ENCODE measurements around the gene TENT4A. TPM values are rescaled to one million over a fixed set of nuclear protein-coding genes. Genes with fewer than 3 reads are reported as not detected.

Gene TENT4A
- polyA plus RNA-seq, 1 experiment: 4.0 TPM

- TF ChIP-seq, protein P1, sequence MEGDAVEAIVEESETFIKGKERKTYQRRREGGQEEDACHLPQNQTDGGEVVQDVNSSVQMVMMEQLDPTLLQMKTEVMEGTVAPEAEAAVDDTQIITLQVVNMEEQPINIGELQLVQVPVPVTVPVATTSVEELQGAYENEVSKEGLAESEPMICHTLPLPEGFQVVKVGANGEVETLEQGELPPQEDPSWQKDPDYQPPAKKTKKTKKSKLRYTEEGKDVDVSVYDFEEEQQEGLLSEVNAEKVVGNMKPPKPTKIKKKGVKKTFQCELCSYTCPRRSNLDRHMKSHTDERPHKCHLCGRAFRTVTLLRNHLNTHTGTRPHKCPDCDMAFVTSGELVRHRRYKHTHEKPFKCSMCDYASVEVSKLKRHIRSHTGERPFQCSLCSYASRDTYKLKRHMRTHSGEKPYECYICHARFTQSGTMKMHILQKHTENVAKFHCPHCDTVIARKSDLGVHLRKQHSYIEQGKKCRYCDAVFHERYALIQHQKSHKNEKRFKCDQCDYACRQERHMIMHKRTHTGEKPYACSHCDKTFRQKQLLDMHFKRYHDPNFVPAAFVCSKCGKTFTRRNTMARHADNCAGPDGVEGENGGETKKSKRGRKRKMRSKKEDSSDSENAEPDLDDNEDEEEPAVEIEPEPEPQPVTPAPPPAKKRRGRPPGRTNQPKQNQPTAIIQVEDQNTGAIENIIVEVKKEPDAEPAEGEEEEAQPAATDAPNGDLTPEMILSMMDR (IDR thresholded peaks at IDR 0.05; ENCODE audit: low read depth, low read length): no peak
- ChIA-PET CTCF (no interaction called here), POLR2A (no interaction called here)
- Histone ChIP-seq H3K27me3 (ENCODE audit: control insufficient read depth, insufficient read depth, low read length) (peaks cover 6% of the 10 kb centered on the region), H3K4me3 (ENCODE audit: low read depth, low read length) (no peak overlapping the region), H3K27ac (ENCODE audit: low read depth, low read length) (no peak overlapping the region), H3K9me3 (ENCODE audit: control insufficient read depth, insufficient read depth, low read length) (no peaks in the 10 kb centered on the region)
- no peak for DNase-seq (ENCODE audit: low read depth, low spot score)
Measured at GRCh38 chr5:6698696-6699095, 14.5 kb upstream of the TENT4A start.

GRCh38 chr5:6699357-6699756 lies 13.9 kb upstream of the TENT4A start:
- H3K4me3 ChIP-seq (ENCODE audit: low read depth, low read length): no peak overlapping the region
- no peak for DNase-seq (ENCODE audit: low read depth, low spot score)
- ChIA-PET CTCF (no interaction called here), POLR2A (no interaction called here)
- H3K27ac ChIP-seq (ENCODE audit: low read depth, low read length): no peak overlapping the region
- TF ChIP-seq, protein P1 (IDR thresholded peaks at IDR 0.05; ENCODE audit: low read depth, low read length): no peak
- peaks cover 6% of the 10 kb centered on the region for H3K27me3 ChIP-seq (ENCODE audit: control insufficient read depth, insufficient read depth, low read length)
- H3K9me3 ChIP-seq (ENCODE audit: control insufficient read depth, insufficient read depth, low read length): no peaks in the 10 kb centered on the region

GRCh38 chr5:6700074-6700684 lies 13.1 kb upstream of the TENT4A start:
- DNase-seq (ENCODE audit: low read depth, low spot score): no peak
- Histone ChIP-seq H3K9me3 (ENCODE audit: control insufficient read depth, insufficient read depth, low read length) (no peaks in the 10 kb centered on the region), H3K4me3 (ENCODE audit: low read depth, low read length) (no peak overlapping the region), H3K27me3 (ENCODE audit: control insufficient read depth, insufficient read depth, low read length) (peaks cover 5% of the 10 kb centered on the region), H3K27ac (ENCODE audit: low read depth, low read length) (no peak overlapping the region)
- TF ChIP-seq, protein P1 (IDR thresholded peaks at IDR 0.05; ENCODE audit: low read depth, low read length): no peak
- CTCF ChIA-PET: interaction anchor here (0.9 kb wide), 1 partner anchor 45 kb away, joined by 3 read pairs; no protein-coding TSS in a partner anchor
- POLR2A ChIA-PET: no interaction called here

- Histone ChIP-seq H3K27me3 (ENCODE audit: control insufficient read depth, insufficient read depth, low read length) (peaks cover 4% of the 10 kb centered on the region), H3K27ac (ENCODE audit: low read depth, low read length) (no peak overlapping the region), H3K4me3 (ENCODE audit: low read depth, low read length) (no peak overlapping the region), H3K9me3 (ENCODE audit: control insufficient read depth, insufficient read depth, low read length) (no peaks in the 10 kb centered on the region)
- DNase-seq (ENCODE audit: low read depth, low spot score): no peak
- ChIA-PET CTCF (interaction anchor here (0.9 kb wide), 1 partner anchor 44 kb away, joined by 3 read pairs; no protein-coding TSS in a partner anchor), POLR2A (no interaction called here)
- TF ChIP-seq, protein P1 (IDR thresholded peaks at IDR 0.05; ENCODE audit: low read depth, low read length): no peak
Measured at GRCh38 chr5:6700685-6701355, 12.4 kb upstream of the TENT4A start.

GRCh38 chr5:6701491-6701890 lies 11.7 kb upstream of the TENT4A start:
- ChIA-PET CTCF (no interaction called here), POLR2A (no interaction called here)
- no peak for DNase-seq (ENCODE audit: low read depth, low spot score)
- Histone ChIP-seq H3K4me3 (ENCODE audit: low read depth, low read length) (no peak overlapping the region), H3K9me3 (ENCODE audit: control insufficient read depth, insufficient read depth, low read length) (no peaks in the 10 kb centered on the region), H3K27me3 (ENCODE audit: control insufficient read depth, insufficient read depth, low read length) (peaks cover 4% of the 10 kb centered on the region), H3K27ac (ENCODE audit: low read depth, low read length) (no peak overlapping the region)
- TF ChIP-seq, protein P1 (IDR thresholded peaks at IDR 0.05; ENCODE audit: low read depth, low read length): no peak
